GM19351 (cell line): ENCODE measurements around the gene SLC24A3.

ENCODE experiments used
- ATAC-seq: cut with Tn5 transposase; IDR thresholded peaks from one replicate; pipeline ENCODE4 v1.9.1; 2021; ENCODE audit warnings: mild to moderate bottlenecking, moderate library complexity; ENCODE audit not compliant: unreplicated experiment

Gene SLC24A3

DNA sequence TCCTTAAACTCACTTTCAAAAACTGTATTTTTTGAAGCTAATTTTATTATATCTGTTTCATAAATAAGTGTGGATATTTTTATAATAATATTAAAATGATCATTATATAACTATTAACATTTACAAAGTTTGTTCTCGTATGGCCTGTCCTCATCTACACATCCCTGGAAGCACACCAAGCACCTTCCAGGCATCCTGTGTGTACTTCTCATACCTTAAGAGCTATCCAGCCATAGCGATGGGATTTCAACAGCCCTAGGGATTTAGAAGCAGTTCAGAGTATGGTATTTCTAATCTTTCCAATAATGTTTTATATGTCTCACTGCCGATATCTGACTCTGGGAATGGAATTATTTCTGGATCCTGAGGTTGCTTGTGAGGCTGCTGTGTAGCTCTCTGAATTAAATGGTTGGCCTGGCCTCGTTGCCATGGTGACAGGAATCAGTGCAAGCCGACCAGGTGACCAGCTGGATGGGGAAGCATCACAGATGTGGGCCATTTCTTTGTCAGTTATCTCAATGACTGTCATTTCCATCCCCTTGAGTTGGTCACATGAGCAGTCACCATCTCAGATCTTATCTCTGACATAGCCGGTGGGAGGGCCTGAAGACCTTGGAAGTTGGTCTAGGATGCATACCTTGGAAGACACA lies 280.4 kb downstream of the SLC24A3 start:
- no peak for ATAC-seq

DNA sequence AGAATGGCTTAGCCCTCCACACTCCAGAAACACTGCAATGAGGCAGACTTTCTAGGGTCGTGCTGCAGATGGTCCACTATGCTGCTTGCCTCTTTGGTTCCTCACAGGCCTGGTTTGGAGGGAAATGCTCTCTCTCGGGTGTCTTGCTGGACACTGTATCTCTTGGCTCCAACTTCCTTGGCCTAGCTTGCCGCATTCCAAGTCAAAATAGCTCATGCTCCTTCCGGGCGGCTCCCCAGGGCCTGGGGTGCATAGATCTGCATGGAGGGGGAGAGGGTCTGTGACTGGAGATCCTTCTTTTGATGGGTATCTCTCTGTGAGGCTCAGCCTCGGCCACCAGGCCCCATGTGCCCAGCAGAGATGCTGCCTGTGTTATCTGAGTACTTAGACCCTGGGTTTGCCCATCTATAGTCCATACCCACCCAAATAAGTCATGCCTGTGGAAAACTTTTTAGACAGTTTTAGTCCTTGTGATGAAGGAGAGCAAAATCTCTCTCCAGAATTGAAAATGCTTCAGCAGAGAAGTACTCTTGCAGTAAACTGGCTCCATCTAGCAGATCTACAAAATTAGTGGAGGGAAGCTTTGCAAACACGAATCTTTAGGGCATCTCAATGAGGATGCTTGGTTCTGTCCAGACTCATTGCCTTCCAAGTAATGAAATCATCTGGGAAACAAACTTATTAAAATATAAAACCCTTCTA lies 281.5 kb downstream of the SLC24A3 start:
- ATAC-seq = no peak

DNA sequence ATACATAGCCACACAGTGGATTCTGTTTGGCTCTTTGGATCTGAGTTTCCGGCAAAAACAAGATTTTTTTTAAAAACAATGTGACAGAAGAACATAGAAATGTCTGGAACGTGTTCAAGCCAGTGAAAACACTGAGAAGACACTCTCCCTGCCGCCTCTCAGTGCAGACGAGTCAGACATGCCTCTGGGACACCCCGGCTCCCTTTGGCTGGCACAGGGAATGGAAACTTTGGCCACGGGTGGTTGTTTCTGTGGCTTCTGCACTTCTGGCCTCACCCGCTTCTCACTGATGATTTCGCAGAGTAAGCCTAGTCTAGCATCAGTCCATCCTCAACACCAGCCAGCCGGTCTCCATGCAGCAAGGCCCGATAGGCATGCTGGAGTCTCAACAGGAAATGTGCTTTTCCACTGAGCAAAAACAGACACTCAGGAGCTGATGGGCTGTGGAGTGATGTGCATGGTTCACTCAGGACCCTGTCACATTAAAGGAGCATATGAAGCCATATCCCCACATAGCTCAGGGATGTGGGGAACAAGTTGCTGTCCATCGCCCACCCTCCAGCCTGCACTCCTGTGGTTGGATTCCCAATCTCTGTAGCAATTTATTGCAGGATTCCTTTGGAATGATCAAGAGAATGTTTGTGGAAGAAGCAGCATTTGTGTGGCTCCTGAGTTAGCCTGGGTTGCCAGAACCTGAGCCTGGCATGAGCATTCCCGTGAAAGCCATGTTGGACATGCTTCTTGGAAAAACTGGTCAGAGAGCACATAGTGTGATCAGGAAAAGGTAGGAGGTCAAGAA lies 283.7 kb downstream of the SLC24A3 start:
- ATAC-seq = no peak

DNA sequence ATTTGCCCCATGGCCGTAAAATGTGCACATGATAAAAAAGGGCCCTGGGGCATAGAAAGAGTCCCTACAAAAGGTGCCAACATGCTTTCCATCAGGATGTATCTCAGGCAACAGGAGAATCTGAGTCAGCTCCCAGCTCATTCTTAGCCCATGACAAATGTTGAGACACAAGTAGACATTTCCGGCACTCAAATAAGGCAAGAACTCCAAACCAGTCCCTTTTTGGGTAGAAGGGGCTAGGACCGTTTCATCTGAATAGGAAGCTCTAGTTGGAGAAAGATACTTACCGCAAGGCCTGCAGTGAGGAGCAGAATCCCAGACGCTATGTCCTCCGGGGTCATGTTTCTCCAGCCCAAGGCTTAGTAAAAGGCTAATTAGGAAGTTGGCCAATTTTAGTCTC lies 284.6 kb downstream of the SLC24A3 start:
- no peak for ATAC-seq

DNA sequence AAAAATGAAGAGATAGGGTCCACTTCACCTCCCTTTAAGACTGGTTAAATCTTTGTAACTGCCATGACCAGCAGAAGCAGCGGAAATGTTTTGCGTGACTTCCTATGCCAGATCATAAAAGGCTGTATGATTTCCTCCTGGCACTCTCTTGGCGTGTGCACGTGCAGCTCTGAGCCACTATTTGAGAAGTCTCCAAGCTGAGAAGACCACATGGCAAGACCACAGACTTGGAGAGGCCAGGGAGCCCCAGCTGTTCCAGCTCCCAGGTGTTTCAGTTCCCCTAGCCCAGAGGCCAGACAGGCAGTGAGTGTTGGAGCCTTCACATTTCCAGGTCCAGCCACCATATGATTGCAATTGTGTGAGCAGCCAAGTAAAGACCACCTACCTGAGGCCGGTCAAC lies 286.3 kb downstream of the SLC24A3 start:
- ATAC-seq = no peak

DNA sequence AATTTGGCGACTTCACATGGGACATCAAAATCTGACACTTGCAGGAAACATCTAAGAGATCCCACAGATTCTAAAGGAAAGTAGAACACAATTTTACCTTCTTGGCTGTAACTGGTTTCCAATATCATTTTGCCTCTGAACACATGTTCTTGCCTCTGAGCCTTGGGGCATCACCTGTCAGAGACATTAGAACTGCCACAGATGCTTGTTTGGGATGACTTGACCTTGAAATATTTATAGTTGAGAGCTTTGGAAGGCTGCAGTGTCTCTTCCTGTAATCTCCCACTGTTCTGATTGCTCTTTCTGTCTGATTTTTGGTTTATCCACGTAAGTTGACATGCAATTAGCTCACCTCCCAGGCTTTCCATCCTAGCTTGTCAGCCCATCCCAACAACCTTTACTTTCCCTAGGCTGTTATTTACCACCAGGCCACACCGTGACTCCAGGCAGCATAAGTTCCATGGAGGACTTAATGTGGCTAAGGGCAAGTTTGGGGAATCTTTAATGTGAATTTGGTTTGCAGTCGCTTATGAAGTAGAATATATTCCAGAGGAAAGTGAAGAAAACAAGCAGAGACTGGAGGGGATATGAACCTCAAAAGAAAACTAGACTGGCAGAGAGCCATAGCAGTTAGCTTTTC lies 289.2 kb downstream of the SLC24A3 start:
- no peak for ATAC-seq

DNA sequence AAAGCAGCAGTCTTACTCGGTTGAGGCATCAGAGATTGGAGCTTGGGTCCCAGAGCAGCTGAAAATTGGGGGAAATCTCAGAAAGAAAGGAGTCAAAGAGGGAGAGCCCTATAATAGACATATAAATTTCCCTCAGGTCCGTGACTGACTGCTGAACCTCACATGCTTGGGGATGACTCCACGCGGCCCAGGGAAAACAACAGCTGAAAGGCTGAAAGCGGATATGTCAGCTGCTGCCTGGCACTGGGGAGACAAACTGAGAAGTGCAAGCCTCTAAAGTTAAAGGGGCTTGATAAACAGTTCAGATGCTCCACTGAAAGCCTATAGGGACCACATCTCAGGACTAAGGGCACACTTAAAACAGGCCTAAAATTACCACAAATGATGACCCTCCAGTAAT lies 289.7 kb downstream of the SLC24A3 start:
- no peak for ATAC-seq

DNA sequence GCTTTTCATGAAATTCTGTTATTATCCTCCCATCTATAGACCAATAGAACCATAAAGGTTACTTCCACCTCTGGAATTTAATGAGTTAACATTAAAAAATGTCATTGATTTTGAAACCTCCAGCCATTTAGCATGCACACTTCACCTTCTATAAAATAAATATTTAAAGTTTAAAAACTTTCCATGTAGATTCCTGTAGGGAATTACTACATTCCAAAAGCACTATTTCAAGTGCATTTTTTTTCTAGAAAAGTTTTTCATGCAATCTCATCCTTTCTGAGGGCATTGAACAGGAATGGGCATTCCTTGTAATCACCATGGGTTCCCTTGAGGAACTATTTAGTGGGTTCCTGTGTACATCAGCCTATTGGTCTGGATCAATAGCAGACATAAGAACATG lies 291.8 kb downstream of the SLC24A3 start:
- ATAC-seq = no peak

DNA sequence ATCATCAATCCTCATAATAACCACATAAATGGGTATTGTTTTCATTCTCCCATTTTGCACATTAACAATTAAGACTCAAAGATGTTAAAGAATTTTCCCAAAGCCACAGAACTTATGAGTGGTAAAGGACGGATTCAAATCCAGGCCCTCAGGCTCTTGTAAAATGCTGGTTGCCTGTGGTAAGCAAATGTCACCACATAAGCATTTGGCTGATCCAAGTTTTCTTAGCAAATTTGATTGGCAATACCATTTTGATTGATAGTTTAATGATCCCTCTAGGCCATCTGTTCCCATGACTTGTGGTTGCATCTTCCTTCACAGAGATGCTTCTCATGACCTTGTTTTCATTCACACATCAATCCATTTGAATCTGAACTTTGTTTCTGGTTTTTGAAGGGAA lies 293.6 kb downstream of the SLC24A3 start:
- ATAC-seq = no peak

DNA sequence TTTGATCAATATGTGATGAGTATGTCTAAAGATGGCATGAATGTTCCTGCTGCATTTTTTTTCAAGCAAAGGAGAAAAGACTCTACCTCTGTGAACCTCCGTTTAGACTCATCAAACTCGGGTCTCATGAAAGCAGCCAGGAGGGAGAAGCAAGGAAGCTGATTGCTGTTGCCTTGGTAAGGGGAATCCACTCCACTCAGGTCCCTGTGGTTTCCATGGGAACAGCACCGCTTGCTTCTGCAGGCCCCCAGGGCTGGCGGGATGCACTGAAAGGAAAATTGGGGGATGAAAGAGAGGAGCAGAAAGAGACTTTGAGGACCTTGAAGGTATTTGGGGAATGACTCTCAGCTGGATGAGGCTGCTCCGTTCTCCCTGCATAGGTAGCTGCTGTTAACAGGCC lies 296.0 kb downstream of the SLC24A3 start:
- no peak for ATAC-seq

DNA sequence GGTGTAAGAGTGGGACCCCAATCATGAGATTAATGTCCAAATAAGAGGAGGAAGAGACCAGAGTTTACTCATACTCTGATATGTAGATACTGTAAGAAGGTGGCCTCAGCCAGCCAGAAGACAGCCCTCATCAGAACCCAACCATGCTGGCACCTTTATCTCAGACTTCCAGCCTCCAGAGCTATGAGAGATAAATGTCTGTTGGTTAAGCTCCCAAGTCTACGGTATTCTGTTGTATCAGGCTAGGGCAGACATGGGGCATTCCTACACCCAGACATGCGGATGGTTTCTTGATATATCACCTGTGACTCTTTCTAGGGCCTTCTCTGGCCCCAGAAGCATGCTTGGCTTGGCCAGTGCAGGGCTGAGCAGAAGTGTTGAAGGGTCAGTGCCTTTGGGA lies 298.2 kb downstream of the SLC24A3 start:
- ATAC-seq = no peak

DNA sequence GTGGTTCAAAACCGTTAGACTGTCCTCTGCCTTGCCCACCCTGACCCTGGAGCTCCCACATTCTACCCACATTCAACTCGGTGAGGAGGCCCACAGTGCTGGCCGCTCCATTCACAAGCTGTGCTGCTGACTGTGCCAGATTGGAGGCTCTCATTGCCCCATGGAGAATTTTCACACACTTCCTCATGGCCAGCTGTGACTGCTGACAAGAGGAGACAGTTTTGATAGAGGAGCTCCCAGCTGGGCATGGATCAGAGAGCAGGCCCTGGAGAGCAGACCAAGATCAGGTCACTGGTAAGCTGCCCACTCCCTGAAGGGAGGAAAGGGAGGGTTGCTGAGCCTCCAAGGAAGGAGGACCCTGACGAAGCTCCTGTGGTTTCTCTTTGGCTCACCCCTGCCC lies 299.5 kb downstream of the SLC24A3 start:
- no peak for ATAC-seq

DNA sequence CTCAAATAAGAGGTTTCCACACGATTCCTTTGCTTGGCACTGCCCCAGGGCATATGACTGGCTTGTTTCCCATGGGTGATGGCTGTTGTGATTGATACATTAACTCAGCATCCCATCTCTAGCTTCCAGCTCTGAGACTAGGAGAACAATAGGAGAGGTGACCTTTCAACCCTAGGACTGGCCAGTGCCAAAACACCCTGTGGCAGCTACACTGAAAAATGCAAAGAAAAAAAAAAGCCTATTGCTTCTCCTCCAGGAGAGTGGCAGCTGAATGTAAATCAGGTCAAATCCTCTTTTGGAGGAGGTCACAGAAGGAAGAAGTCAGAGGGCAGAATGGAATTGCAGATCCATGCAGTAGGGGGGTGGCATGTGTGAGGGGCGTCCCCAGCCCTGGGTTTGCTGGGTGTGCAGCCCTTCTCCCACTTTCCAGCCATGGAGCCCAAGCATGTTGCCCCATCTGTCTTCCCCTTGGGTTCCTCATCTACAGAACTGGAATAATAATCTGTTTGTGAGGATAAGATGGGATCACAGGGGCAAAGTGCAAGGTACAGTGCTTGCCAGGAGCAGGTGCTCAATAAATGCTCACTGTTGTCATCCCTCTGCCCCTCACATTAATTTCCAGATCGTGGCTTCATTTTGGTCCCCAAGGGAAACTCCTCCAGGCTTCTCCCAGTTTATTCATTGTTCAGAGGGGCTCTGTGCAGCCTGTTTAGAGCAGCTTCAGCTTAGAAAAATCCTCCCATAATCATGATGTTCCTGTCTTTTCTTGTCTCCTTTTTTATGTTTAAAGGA lies 300.6 kb downstream of the SLC24A3 start:
- no peak for ATAC-seq

DNA sequence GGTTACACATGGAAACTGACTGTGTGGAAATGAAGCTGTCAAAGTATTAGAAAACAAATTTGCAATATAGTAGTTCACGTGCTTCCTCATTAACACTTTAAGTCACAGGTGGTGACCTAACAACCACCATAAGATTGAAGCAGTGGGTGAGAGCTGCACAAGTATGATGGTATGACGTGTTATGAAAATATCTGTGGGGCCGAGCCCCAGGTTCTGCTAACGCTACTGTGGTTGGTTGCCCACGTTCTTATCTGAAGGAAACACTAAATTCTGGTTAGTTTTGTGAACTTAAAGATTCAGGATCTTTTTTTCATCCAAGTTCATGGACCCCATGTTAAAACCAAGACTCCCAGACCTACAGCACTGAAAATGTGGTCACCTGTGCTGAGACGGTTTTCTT lies 302.6 kb downstream of the SLC24A3 start:
- no peak for ATAC-seq

DNA sequence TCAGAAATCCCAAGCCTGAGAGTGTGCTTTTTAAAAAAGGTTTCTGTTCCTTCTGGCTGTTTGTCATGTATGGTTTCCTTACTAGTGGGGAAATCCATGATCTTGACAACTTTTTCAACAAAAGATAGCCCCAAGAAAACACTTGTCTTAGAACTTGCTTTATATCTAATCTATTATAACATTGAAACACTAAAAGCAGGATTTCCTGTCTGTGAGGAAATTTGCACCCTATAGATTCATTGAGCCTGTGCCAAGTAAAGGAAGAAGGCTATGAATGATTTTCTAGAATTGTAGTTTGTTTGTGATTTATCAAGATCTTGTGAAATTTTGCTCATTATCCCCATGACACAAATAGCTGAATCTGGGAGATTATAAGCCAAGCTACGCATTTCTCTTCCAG lies 307.0 kb downstream of the SLC24A3 start:
- no peak for ATAC-seq

DNA sequence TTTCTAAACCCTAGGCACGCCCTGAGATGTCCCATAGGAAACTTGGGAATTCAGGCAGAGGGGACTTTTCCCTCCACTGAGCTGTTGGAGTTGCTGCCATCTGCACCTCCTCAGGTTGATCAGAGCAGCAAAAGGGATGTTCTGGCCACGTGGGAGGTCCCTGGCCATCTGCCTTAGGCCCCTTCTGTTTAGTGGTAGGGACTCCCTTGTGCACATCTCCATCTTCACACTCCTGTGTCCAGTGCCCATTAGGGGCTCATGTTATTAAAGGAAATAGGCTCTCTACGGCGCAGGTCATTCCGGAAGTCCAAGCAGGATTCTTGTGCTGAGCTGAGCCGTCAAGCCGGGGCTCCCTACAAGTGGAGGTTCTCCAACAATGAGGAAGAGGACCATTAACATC lies 307.8 kb downstream of the SLC24A3 start:
- ATAC-seq = no peak

DNA sequence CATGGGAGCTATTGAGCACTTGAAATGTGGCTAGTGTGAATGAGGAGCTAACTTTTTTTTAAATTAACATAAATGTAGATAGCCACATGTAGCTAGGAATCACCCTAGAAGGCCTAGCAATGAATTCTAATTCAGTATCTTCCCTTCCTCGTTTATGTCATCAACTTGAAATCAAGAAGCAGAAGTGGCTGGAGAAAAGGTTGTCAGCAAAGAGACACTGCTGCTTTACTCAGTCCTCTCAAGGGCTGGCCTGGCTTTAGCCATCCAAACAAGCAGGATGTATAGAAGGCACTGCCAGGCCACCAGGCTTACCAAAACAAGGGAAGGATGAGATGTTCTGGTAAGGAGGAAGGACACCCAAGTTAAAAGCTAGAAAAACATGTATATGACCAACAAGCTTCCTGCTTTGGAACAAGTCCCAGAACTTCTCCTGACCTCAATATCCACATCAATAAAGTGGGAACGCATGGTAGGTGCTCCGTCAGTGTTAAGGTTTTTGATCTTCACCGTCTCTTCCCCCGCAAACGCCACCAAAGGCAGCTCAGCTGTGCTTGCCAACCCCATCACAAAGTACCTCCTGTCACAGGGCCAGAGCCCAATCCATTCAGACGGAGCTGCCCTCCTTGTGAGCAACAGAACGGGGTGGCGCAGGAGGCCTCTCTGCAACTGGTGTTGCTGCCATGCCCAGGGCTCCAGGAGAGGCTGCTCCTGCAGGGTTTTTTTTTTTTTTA lies 309.8 kb downstream of the SLC24A3 start:
- no peak for ATAC-seq

DNA sequence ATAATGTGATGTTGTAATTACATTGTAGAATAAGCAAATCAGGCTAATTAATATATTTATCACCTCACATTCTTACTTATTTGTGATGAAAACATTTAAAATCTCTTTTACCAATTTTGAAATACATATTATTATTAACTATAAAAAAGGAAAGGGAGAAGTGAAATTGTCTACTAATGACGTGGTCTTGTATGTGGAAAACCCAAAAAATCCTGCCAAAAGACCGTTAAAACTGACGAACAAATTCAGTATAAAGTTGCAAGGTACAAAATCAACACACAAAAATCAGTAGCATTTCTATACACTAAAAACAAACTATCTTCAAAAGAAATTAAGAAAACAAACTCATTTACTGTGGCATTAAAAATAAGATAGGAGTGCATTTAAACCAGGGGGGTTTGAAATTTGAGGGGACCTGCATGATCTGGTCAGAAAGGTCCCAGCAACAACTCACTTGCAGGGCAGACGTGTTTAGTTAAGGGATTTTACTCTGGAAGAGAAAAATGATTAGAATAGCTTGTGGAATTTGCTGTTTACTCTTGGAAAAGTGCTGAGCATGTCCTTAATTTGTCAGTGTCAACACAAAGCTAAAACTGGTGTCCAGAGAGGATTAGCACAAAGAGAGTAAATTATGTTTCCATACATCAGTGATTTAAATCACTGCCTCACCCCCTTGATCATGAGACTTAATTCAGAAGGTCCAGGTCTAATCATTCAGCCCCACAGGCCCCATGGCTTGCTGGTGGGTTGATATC lies 310.6 kb downstream of the SLC24A3 start:
- ATAC-seq = no peak

DNA sequence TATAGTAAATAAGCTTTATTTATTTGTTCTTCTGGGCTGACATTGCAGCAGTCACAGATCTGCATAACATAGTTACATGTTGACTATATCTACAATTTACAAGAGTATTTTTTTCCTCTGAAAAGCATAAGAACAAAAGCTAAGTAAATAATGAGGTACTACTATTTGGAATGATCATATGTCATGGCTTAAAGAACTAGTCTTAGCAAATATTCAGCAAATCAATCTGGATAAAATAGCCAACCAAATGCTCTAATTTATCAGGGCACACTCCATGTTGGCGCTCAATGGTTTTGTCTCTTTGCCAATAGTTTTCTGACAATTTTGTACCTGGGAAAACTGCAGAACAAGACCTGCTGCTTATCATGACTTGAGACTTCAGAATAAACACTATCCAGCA lies 312.2 kb downstream of the SLC24A3 start:
- no peak for ATAC-seq
